HG03378 (cell line): ENCODE measurements around the gene DNAJC13.

Source experiments
- ATAC-seq: cut with Tn5 transposase; IDR thresholded peaks from one replicate; pipeline ENCODE4 v1.9.1; 2021; ENCODE audit warnings: mild to moderate bottlenecking, moderate library complexity; ENCODE audit not compliant: unreplicated experiment

Gene DNAJC13

GRCh38 chr3:132404276-132404675 is 13.0 kb upstream of the DNAJC13 start:
- ATAC-seq: no peak

GRCh38 chr3:132405188-132405587 is 12.1 kb upstream of the DNAJC13 start:
- no peak for ATAC-seq

GRCh38 chr3:132405609-132406299 is 11.5 kb upstream of the DNAJC13 start:
- ATAC-seq: no peak

GRCh38 chr3:132406587-132406986 is 10.7 kb upstream of the DNAJC13 start:
- ATAC-seq: no peak

GRCh38 chr3:132407025-132407424 is 10.3 kb upstream of the DNAJC13 start:
- no peak for ATAC-seq

GRCh38 chr3:132414841-132415240 is 2.5 kb upstream of the DNAJC13 start:
- no peak for ATAC-seq

GRCh38 chr3:132416161-132416560 is 1.1 kb upstream of the DNAJC13 start:
- ATAC-seq: no peak

GRCh38 chr3:132417695-132418411 is 551 bp downstream of the DNAJC13 start:
- ATAC-seq: peak; percentile 42

- no peak for ATAC-seq
Measured at GRCh38 chr3:132418916-132419315, 1.6 kb downstream of the DNAJC13 start.

GRCh38 chr3:132421832-132422231 is 4.5 kb downstream of the DNAJC13 start:
- ATAC-seq: no peak

GRCh38 chr3:132422531-132422930 is 5.2 kb downstream of the DNAJC13 start:
- no peak for ATAC-seq

- ATAC-seq: no peak
Measured at GRCh38 chr3:132432639-132433038, 15.3 kb downstream of the DNAJC13 start.

- ATAC-seq: no peak
Measured at GRCh38 chr3:132433121-132433520, 15.8 kb downstream of the DNAJC13 start.

- ATAC-seq: no peak
Measured at GRCh38 chr3:132435224-132435910, 18.1 kb downstream of the DNAJC13 start.

GRCh38 chr3:132435911-132436425 is 18.7 kb downstream of the DNAJC13 start:
- ATAC-seq: no peak

GRCh38 chr3:132443421-132443820 is 26.1 kb downstream of the DNAJC13 start:
- ATAC-seq: no peak

- no peak for ATAC-seq
Measured at GRCh38 chr3:132444383-132444782, 27.1 kb downstream of the DNAJC13 start.

- ATAC-seq: no peak
Measured at GRCh38 chr3:132445817-132446216, 28.5 kb downstream of the DNAJC13 start.

GRCh38 chr3:132448216-132448961 is 31.1 kb downstream of the DNAJC13 start:
- no peak for ATAC-seq

- no peak for ATAC-seq
Measured at GRCh38 chr3:132456136-132456535, 38.8 kb downstream of the DNAJC13 start.

- no peak for ATAC-seq
Measured at GRCh38 chr3:132456571-132456970, 39.3 kb downstream of the DNAJC13 start.
